ENCODE results near the gene RASA3. TPM values are rescaled to one million over a fixed set of nuclear protein-coding genes. Genes with fewer than 3 reads are reported as not detected.
"Not testable (repeated sequence)": the region's sequence is repeated elsewhere in the genome, so short reads cannot be mapped to it uniquely, and the experiment has no call there.

Gene RASA3
- polyA plus RNA-seq, 3 donors: 9.0 to 32.6 (median 16.6) TPM

DNA sequence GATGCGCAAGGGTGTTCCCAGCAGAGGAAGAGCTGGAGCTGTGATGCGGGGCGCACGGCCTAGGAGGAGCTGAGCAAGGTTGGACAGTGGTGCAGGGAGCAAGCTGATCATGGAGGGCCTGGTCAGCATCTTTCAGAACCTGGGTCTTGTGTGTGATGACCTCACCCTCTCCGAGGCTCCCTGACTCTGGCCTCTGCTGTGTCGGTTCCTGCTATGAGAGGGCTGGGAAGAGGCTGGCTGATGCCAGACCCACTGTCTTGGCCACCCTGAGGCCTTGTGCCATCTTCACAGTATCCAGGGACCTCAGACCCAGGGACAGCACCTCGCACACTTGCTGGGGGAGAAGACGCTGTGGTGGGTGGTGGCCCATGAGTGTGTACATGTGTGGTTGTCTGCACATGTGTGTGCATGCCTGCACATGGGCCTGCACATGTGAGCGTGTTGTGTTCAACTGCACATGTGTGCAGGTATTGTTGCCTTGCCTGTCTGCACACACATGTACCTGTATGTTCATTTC lies 142.0 kb downstream of the RASA3 start:
- peak overlapping the region in 1 of 7 donors; percentile 62 for H3K27ac Mint-ChIP-seq
- H3K4me3 Mint-ChIP-seq: no peak overlapping the region
- no peaks in the 10 kb centered on the region for H3K79me2 ChIP-seq (ENCODE audit: insufficient read depth, low read length)
- intact Hi-C loops (cut with micrococcal nuclease): no loop called here
- no peak overlapping the region for H3K9ac ChIP-seq (ENCODE audit: insufficient read depth, low read length, poor library complexity, severe bottlenecking)
- TF ChIP-seq, protein P1, sequence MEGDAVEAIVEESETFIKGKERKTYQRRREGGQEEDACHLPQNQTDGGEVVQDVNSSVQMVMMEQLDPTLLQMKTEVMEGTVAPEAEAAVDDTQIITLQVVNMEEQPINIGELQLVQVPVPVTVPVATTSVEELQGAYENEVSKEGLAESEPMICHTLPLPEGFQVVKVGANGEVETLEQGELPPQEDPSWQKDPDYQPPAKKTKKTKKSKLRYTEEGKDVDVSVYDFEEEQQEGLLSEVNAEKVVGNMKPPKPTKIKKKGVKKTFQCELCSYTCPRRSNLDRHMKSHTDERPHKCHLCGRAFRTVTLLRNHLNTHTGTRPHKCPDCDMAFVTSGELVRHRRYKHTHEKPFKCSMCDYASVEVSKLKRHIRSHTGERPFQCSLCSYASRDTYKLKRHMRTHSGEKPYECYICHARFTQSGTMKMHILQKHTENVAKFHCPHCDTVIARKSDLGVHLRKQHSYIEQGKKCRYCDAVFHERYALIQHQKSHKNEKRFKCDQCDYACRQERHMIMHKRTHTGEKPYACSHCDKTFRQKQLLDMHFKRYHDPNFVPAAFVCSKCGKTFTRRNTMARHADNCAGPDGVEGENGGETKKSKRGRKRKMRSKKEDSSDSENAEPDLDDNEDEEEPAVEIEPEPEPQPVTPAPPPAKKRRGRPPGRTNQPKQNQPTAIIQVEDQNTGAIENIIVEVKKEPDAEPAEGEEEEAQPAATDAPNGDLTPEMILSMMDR (IDR thresholded peaks at IDR 0.05): no peak
- H3K4me1 ChIP-seq (ENCODE audit: control insufficient read depth in 1 of 2, insufficient read depth in 2 of 2, low read length in 2 of 2): no peaks in the 10 kb centered on the region
- H3K27ac ChIP-seq (ENCODE audit: low read depth in 1 of 2, low read length in 2 of 2): no peak overlapping the region
- no peaks in the 10 kb centered on the region for H3K27me3 Mint-ChIP-seq (ENCODE audit: low read depth in 3 of 3)
- H2AFZ ChIP-seq (ENCODE audit: insufficient read depth, low read depth, low read length, poor library complexity, severe bottlenecking): no peak overlapping the region
- peaks cover 0 to 3% of the 10 kb centered on the region in 2 donors for H3K9me3 ChIP-seq (replicated peaks in 1 of 2; ENCODE audit: control insufficient read depth in 1 of 2, insufficient read depth in 1 of 2, low read length in 2 of 2)
- H3K36me3 Mint-ChIP-seq: peaks cover 55 to 60% of the 10 kb centered on the region in 2 donors
- DNase-seq: no peak
- 97% methylated on average over 9 of the region's 9 CpGs for WGBS (ENCODE audit: insufficient coverage)
- H3K4me1 Mint-ChIP-seq: no peaks in the 10 kb centered on the region
- H3K9me3 Mint-ChIP-seq: peaks cover 0 to 28% (median 0%) of the 10 kb centered on the region in 7 donors
- no peak overlapping the region for H3K4me2 ChIP-seq (replicated peaks; ENCODE audit: extremely low read depth, low read length, poor library complexity, severe bottlenecking)
- no peak overlapping the region for H3K4me3 ChIP-seq (replicated peaks in 1 of 3; ENCODE audit: low read depth in 2 of 3, low read length in 3 of 3)
- H4K20me1 ChIP-seq (ENCODE audit: insufficient read depth, low read length): no peaks in the 10 kb centered on the region
- H3K27me3 ChIP-seq (ENCODE audit: control insufficient read depth in 2 of 2, insufficient read depth in 2 of 2, low read length in 2 of 2): no peaks in the 10 kb centered on the region
- peaks cover 51 to 63% of the 10 kb centered on the region in 2 donors for H3K36me3 ChIP-seq (replicated peaks in 1 of 2; ENCODE audit: control insufficient read depth in 1 of 2, insufficient read depth in 2 of 2, low read length in 2 of 2)

- Histone ChIP-seq H3K27ac (ENCODE audit: low read depth in 1 of 2, low read length in 2 of 2) (no peak overlapping the region), H2AFZ (ENCODE audit: insufficient read depth, low read depth, low read length, poor library complexity, severe bottlenecking) (no peak overlapping the region), H3K4me1 (ENCODE audit: control insufficient read depth in 1 of 2, insufficient read depth in 2 of 2, low read length in 2 of 2) (no peaks in the 10 kb centered on the region), H3K27me3 (ENCODE audit: control insufficient read depth in 2 of 2, insufficient read depth in 2 of 2, low read length in 2 of 2) (no peaks in the 10 kb centered on the region), H3K36me3 (replicated peaks in 1 of 2; ENCODE audit: control insufficient read depth in 1 of 2, insufficient read depth in 2 of 2, low read length in 2 of 2) (peaks cover 44 to 56% of the 10 kb centered on the region in 2 donors), H3K4me2 (replicated peaks; ENCODE audit: extremely low read depth, low read length, poor library complexity, severe bottlenecking) (no peak overlapping the region), H3K4me3 (replicated peaks in 1 of 3; ENCODE audit: low read depth in 2 of 3, low read length in 3 of 3) (no peak overlapping the region), H3K79me2 (ENCODE audit: insufficient read depth, low read length) (no peaks in the 10 kb centered on the region), H4K20me1 (ENCODE audit: insufficient read depth, low read length) (no peaks in the 10 kb centered on the region), H3K9ac (ENCODE audit: insufficient read depth, low read length, poor library complexity, severe bottlenecking) (no peak overlapping the region), H3K9me3 (replicated peaks in 1 of 2; ENCODE audit: control insufficient read depth in 1 of 2, insufficient read depth in 1 of 2, low read length in 2 of 2) (peaks cover 0 to 3% of the 10 kb centered on the region in 2 donors)
- 54% methylated on average over 5 of the region's 8 CpGs for WGBS (ENCODE audit: insufficient coverage)
- peak overlapping the region in 2 of 7 donors; percentile 48 to 55 for H3K27ac Mint-ChIP-seq
- DNase-seq: no peak
- TF ChIP-seq, protein P1 (IDR thresholded peaks at IDR 0.05): no peak
- peaks cover 0 to 28% (median 0%) of the 10 kb centered on the region in 7 donors for H3K9me3 Mint-ChIP-seq
- H3K27me3 Mint-ChIP-seq (ENCODE audit: low read depth in 3 of 3): no peaks in the 10 kb centered on the region
- no peaks in the 10 kb centered on the region for H3K4me1 Mint-ChIP-seq
- no peak overlapping the region for H3K4me3 Mint-ChIP-seq
- H3K36me3 Mint-ChIP-seq: peaks cover 50 to 55% of the 10 kb centered on the region in 2 donors
- intact Hi-C loops (cut with micrococcal nuclease): no loop called here
These were observed 142.7 kb downstream of the RASA3 start for GRCh38 chr13:113989585-113990300.

GRCh38 chr13:113988859-113989258 lies 143.6 kb downstream of the RASA3 start:
- H3K4me3 Mint-ChIP-seq; H4K20me1 ChIP-seq (ENCODE audit: insufficient read depth, low read length); H3K27me3 Mint-ChIP-seq (ENCODE audit: low read depth in 3 of 3); H3K9me3 ChIP-seq (replicated peaks in 1 of 2; ENCODE audit: control insufficient read depth in 1 of 2, insufficient read depth in 1 of 2, low read length in 2 of 2); H2AFZ ChIP-seq (ENCODE audit: insufficient read depth, low read depth, low read length, poor library complexity, severe bottlenecking); H3K27ac ChIP-seq (ENCODE audit: low read depth in 1 of 2, low read length in 2 of 2); H3K27ac Mint-ChIP-seq; H3K4me1 ChIP-seq (ENCODE audit: control insufficient read depth in 1 of 2, insufficient read depth in 2 of 2, low read length in 2 of 2); H3K27me3 ChIP-seq (ENCODE audit: control insufficient read depth in 2 of 2, insufficient read depth in 2 of 2, low read length in 2 of 2); H3K9ac ChIP-seq (ENCODE audit: insufficient read depth, low read length, poor library complexity, severe bottlenecking); H3K4me1 Mint-ChIP-seq; H3K4me3 ChIP-seq (replicated peaks in 1 of 3; ENCODE audit: low read depth in 2 of 3, low read length in 3 of 3); intact Hi-C loops (cut with micrococcal nuclease); H3K4me2 ChIP-seq (replicated peaks; ENCODE audit: extremely low read depth, low read length, poor library complexity, severe bottlenecking); DNase-seq; H3K79me2 ChIP-seq (ENCODE audit: insufficient read depth, low read length): not testable (repeated sequence)
- WGBS (ENCODE audit: insufficient coverage): 98% methylated on average over 6 of the region's 6 CpGs
- peaks cover 46 to 47% of the 10 kb centered on the region in 2 donors for H3K36me3 Mint-ChIP-seq
- H3K9me3 Mint-ChIP-seq: peaks cover 0 to 28% (median 0%) of the 10 kb centered on the region in 7 donors
- peaks cover 37 to 48% of the 10 kb centered on the region in 2 donors for H3K36me3 ChIP-seq (replicated peaks in 1 of 2; ENCODE audit: control insufficient read depth in 1 of 2, insufficient read depth in 2 of 2, low read length in 2 of 2)
